ENCODE data around the gene GON4L. TPM values are rescaled to one million over a fixed set of nuclear protein-coding genes. Genes with fewer than 3 reads are reported as not detected.

GON4L gene
- polyA plus RNA-seq, 1 of the 3 experiments (the other 2 are of a cell fraction): 16.5 TPM

DNA sequence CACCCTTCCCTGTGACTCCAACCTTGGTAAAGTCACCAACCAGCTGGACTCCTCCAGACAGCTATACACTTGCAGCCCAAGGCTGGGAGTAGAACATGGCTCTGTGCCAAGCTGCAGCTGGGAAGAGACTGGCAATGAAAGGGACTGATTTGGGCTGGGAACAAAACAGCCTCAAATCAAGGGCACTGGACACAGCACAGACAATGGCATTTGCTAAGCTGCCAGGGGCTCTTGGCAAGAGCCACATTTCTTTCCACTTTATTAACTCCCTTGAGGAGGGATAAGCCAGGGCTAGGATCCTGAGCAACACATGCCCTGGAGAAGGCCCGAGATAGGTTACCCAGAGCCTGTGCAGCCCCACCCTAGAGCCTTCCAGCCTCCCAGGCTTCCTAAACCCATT is 14.4 kb upstream of the GON4L start:
- H3K27me3 ChIP-seq (ENCODE audit: insufficient read depth): no peaks in the 10 kb centered on the region
- no peak overlapping the region for H2AFZ ChIP-seq (ENCODE audit: low read depth)
- H3K9ac ChIP-seq: no peak overlapping the region
- no peak overlapping the region for H3K4me3 ChIP-seq (ENCODE audit: low read depth in 2 of 2, low read length in 1 of 2)
- ChIA-PET CTCF (interaction anchor here (1.2 to 1.6 kb wide), 3 partner anchors 13 to 195 kb away, joined by 3 to 5 read pairs (median 5); no protein-coding TSS in a partner anchor), POLR2A (interaction anchor here (1.1 to 4.0 kb wide), 2 partner anchors 11 to 14 kb away, joined by 6 to 32 read pairs; partner anchors contain the start of genes GON4L and SYT11)
- H3K9me2 ChIP-seq: no peaks in the 10 kb centered on the region
- no peak overlapping the region for H3K4me2 ChIP-seq
- H3K9me3 ChIP-seq: no peaks in the 10 kb centered on the region
- H3K79me2 ChIP-seq (ENCODE audit: insufficient read depth): peaks cover 37% of the 10 kb centered on the region
- peaks cover 13 to 21% of the 10 kb centered on the region in 2 experiments for H3K36me3 ChIP-seq (replicated peaks in 1 of 2; ENCODE audit: control insufficient read depth in 1 of 2, insufficient read depth in 2 of 2, low read length in 1 of 2)
- H4K20me1 ChIP-seq (ENCODE audit: insufficient read depth): no peaks in the 10 kb centered on the region
- H3K27ac ChIP-seq (ENCODE audit: low read depth in 2 of 2, low read length in 1 of 2): peak overlapping the region in 1 of 2 experiments; percentile 61; a peak in 2 of 4 replicates
- peak; percentile 73 for DNase-seq
- H3F3A ChIP-seq (replicated peaks; ENCODE audit: insufficient read depth): no peaks in the 10 kb centered on the region
- 25% methylated on average over 1 of the region's 1 CpG for WGBS (ENCODE audit: low lambda C conversion rate)
- TF ChIP-seq FOXJ3 (CRISPR knock-in tag; IDR thresholded peaks at IDR 0.05) (no peak), GABPA (IDR thresholded peaks at IDR 0.05; ENCODE audit: low read depth) (no peak), TEAD4 (IDR thresholded peaks at IDR 0.05; ENCODE audit: borderline replicate concordance, insufficient read depth) (no peak), NRF1 (IDR thresholded peaks at IDR 0.05; ENCODE audit: low read depth, low read length) (no peak), EP300 (IDR thresholded peaks at IDR 0.05; ENCODE audit: borderline replicate concordance in 1 of 2, low read depth in 1 of 2, low read length in 1 of 2) (no peak; a peak in 1 of 4 replicates), SMC3 (IDR thresholded peaks at IDR 0.05; ENCODE audit: low read depth, low read length) (no peak), MEF2A (IDR thresholded peaks at IDR 0.05; ENCODE audit: borderline replicate concordance, low read depth) (no peak), MXI1 (IDR thresholded peaks at IDR 0.05; ENCODE audit: low read depth, low read length) (peak; percentile 41), TAF1 (IDR thresholded peaks at IDR 0.05; ENCODE audit: borderline replicate concordance, low read depth, low read length) (no peak), NFIC (IDR thresholded peaks at IDR 0.05; ENCODE audit: borderline replicate concordance) (peak; percentile 29; the same call in 1 of the 2 replicates), RCOR1 (IDR thresholded peaks at IDR 0.05; ENCODE audit: low read length) (peak; percentile 49; the same call in 1 of the 2 replicates)
- TF ChIP-seq, protein P1, sequence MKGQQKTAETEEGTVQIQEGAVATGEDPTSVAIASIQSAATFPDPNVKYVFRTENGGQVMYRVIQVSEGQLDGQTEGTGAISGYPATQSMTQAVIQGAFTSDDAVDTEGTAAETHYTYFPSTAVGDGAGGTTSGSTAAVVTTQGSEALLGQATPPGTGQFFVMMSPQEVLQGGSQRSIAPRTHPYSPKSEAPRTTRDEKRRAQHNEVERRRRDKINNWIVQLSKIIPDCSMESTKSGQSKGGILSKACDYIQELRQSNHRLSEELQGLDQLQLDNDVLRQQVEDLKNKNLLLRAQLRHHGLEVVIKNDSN (IDR thresholded peaks at IDR 0.05; ENCODE audit: borderline replicate concordance, low read depth): no peak
- TF ChIP-seq, protein P2, sequence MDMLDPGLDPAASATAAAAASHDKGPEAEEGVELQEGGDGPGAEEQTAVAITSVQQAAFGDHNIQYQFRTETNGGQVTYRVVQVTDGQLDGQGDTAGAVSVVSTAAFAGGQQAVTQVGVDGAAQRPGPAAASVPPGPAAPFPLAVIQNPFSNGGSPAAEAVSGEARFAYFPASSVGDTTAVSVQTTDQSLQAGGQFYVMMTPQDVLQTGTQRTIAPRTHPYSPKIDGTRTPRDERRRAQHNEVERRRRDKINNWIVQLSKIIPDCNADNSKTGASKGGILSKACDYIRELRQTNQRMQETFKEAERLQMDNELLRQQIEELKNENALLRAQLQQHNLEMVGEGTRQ (IDR thresholded peaks at IDR 0.05; ENCODE audit: borderline replicate concordance, low read depth, low read length): no peak
- peaks cover 0 to 24% of the 10 kb centered on the region in 2 experiments; a peak in 3 of 4 replicates for H3K4me1 ChIP-seq (ENCODE audit: control insufficient read depth in 1 of 2, insufficient read depth in 2 of 2, low read depth in 1 of 2, low read length in 1 of 2)

DNA sequence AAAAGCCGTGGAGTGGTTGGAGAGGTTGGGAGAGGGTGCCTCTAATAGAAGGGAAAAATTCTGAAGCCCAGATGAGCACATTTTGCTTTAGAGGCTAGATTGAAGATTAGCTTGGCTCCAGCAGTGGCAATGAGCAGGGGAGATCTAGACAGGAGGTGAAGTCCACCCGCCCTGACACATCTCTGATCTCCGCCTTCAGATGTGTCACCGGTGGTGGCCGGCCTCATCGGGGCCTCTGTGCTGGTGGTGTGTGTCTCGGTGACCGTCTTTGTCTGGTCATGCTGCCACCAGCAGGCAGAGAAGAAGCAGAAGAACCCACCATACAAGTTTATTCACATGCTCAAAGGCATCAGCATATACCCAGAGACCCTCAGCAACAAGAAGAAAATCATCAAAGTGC is 10.8 kb upstream of the GON4L start:
- H3K4me2 ChIP-seq: no peak overlapping the region
- no peak overlapping the region for H2AFZ ChIP-seq (ENCODE audit: low read depth)
- no peaks in the 10 kb centered on the region for H3K9me3 ChIP-seq
- DNase-seq: no peak
- no peak overlapping the region for H3K9ac ChIP-seq
- no peaks in the 10 kb centered on the region for H4K20me1 ChIP-seq (ENCODE audit: insufficient read depth)
- peaks cover 56% of the 10 kb centered on the region for H3K79me2 ChIP-seq (ENCODE audit: insufficient read depth)
- 95% methylated on average over 7 of the region's 8 CpGs for WGBS (ENCODE audit: low lambda C conversion rate)
- H3K9me2 ChIP-seq: no peaks in the 10 kb centered on the region
- no peaks in the 10 kb centered on the region for H3F3A ChIP-seq (replicated peaks; ENCODE audit: insufficient read depth)
- ChIA-PET POLR2A (no interaction called here), CTCF (no interaction called here)
- no peak overlapping the region for H3K27ac ChIP-seq (ENCODE audit: low read depth in 2 of 2, low read length in 1 of 2)
- H3K27me3 ChIP-seq (ENCODE audit: insufficient read depth): no peaks in the 10 kb centered on the region
- peaks cover 13 to 17% of the 10 kb centered on the region in 2 experiments for H3K36me3 ChIP-seq (replicated peaks in 1 of 2; ENCODE audit: control insufficient read depth in 1 of 2, insufficient read depth in 2 of 2, low read length in 1 of 2)
- H3K4me1 ChIP-seq (ENCODE audit: control insufficient read depth in 1 of 2, insufficient read depth in 2 of 2, low read depth in 1 of 2, low read length in 1 of 2): peaks cover 0 to 22% of the 10 kb centered on the region in 2 experiments; a peak in 3 of 4 replicates
- TF ChIP-seq, protein P3, sequence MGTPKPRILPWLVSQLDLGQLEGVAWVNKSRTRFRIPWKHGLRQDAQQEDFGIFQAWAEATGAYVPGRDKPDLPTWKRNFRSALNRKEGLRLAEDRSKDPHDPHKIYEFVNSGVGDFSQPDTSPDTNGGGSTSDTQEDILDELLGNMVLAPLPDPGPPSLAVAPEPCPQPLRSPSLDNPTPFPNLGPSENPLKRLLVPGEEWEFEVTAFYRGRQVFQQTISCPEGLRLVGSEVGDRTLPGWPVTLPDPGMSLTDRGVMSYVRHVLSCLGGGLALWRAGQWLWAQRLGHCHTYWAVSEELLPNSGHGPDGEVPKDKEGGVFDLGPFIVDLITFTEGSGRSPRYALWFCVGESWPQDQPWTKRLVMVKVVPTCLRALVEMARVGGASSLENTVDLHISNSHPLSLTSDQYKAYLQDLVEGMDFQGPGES (IDR thresholded peaks at IDR 0.05; ENCODE audit: low read depth, low read length): no peak
- no peak for TF ChIP-seq FOXM1 (IDR thresholded peaks at IDR 0.05; ENCODE audit: low read depth)
- no peak for TF ChIP-seq RCOR1 (IDR thresholded peaks at IDR 0.05; ENCODE audit: low read length)
- no peak for TF ChIP-seq EP300 (IDR thresholded peaks at IDR 0.05; ENCODE audit: borderline replicate concordance in 1 of 2, low read depth in 1 of 2, low read length in 1 of 2)
- TF ChIP-seq, protein P2 (IDR thresholded peaks at IDR 0.05; ENCODE audit: borderline replicate concordance, low read depth, low read length): no peak
- no peak overlapping the region for H3K4me3 ChIP-seq (ENCODE audit: low read depth in 2 of 2, low read length in 1 of 2)
